IMR-90 (cell line): ENCODE data around the gene COL6A3. TPM values are rescaled to one million over a fixed set of nuclear protein-coding genes. Genes with fewer than 3 reads are reported as not detected.

ENCODE experiments used
- ATAC-seq: fragments of 200-7000 bp; cut with Tn5 transposase; 2 replicates; pipeline ENCODE4 v1.9.1; 2020; ENCODE audit warnings: low read depth, mild to moderate bottlenecking, moderate library complexity
- BruUV-seq: library from RNA; stranded (reverse); fragments of 400-500 nt; replicated peaks from 2 replicates; lab custom pipeline; 2021; lab: Mats Ljungman, UMichigan
- CTCF ChIA-PET: fragments of 300-600 bp; formaldehyde crosslinking; extraction: SDS; loops from one replicate; lab custom pipeline; 2021; ENCODE audit warnings: antibody characterized with exemption; lab: Yijun Ruan, JAX
- POLR2A ChIA-PET: fragments of 300-600 bp; sonication (Branson Sonifier 250); formaldehyde crosslinking; loops from one replicate; lab custom pipeline; 2022; ENCODE audit warnings: antibody characterized with exemption; ENCODE audit not compliant: unreplicated experiment; lab: Charles Lee
- DNase-seq: peaks from one replicate; pipeline ENCODE4 v3.0.0; 2013
- H2AFZ ChIP-seq: replicated peaks from 2 replicates; pipeline ENCODE3; 2013; ENCODE audit warnings: low read length, mild to moderate bottlenecking; ENCODE audit not compliant: poor library complexity
- H2AK5ac ChIP-seq: 2 replicates; pipeline ENCODE4 v1.6.1; 2013; ENCODE audit warnings: low read depth, low read length, inconsistent platforms
- H2AK9ac ChIP-seq: replicated peaks from 2 replicates; pipeline ENCODE3; 2013; ENCODE audit warnings: mild to moderate bottlenecking, low read depth, low read length, moderate library complexity; ENCODE audit not compliant: poor library complexity
- H2BK120ac ChIP-seq: 2 replicates; pipeline ENCODE4 v1.6.1; 2013; ENCODE audit warnings: low read depth, low read length, inconsistent platforms
- H2BK15ac ChIP-seq: 3 replicates; pipeline ENCODE4 v1.6.1; 2013; ENCODE audit warnings: low read depth, low read length, inconsistent platforms
- H2BK20ac ChIP-seq: 2 replicates; pipeline ENCODE4 v1.6.1; 2013; ENCODE audit warnings: low read depth, mild to moderate bottlenecking, inconsistent platforms, low read length, moderate library complexity
- H2BK5ac ChIP-seq: 2 replicates; pipeline ENCODE4 v1.6.1; 2013; ENCODE audit warnings: mild to moderate bottlenecking, low read depth, low read length, inconsistent platforms; ENCODE audit not compliant: poor library complexity, severe bottlenecking
- H3K14ac ChIP-seq: replicated peaks from 2 replicates; pipeline ENCODE4 v1.6.1; 2013; ENCODE audit warnings: low read depth, low read length, inconsistent platforms
- H3K18ac ChIP-seq: 2 replicates; pipeline ENCODE4 v1.6.1; 2013; ENCODE audit warnings: low read depth, low read length, control low read depth
- H3K23ac ChIP-seq: 2 replicates; pipeline ENCODE4 v1.6.1; 2013; ENCODE audit warnings: low read depth, low read length, inconsistent platforms
- H3K27ac ChIP-seq: 2 replicates; pipeline ENCODE4 v1.5.1; 2013; ENCODE audit warnings: mild to moderate bottlenecking, control low read depth, low read length; ENCODE audit not compliant: insufficient read depth
- H3K27me3 ChIP-seq: 2 replicates; pipeline ENCODE4 v1.6.1; 2013; ENCODE audit warnings: low read length; ENCODE audit not compliant: control insufficient read depth, insufficient read depth
- H3K36me3 ChIP-seq: 2 replicates; pipeline ENCODE4 v1.6.1; 2013; ENCODE audit warnings: low read length, mixed read lengths; ENCODE audit not compliant: control insufficient read depth, insufficient read depth
- H3K4ac ChIP-seq: 2 replicates; pipeline ENCODE4 v1.6.1; 2013; ENCODE audit warnings: low read depth, low read length, inconsistent platforms
- H3K4me1 ChIP-seq: 2 replicates; pipeline ENCODE4 v1.6.1; 2013; ENCODE audit warnings: low read length, mixed read lengths; ENCODE audit not compliant: control insufficient read depth, insufficient read depth
- H3K4me2 ChIP-seq: 2 replicates; pipeline ENCODE4 v1.6.1; 2013; ENCODE audit warnings: low read depth, mild to moderate bottlenecking, control low read depth, low read length, moderate library complexity
- H3K4me3 ChIP-seq: 2 replicates; pipeline ENCODE4 v1.5.1; 2013; ENCODE audit warnings: low read depth, mild to moderate bottlenecking, control low read depth, low read length, moderate library complexity; ENCODE audit not compliant: insufficient read depth
- H3K56ac ChIP-seq: 2 replicates; pipeline ENCODE4 v1.6.1; 2013; ENCODE audit warnings: low read length, inconsistent platforms; ENCODE audit not compliant: insufficient read depth; ENCODE audit errors: extremely low read depth
- H3K79me1 ChIP-seq, 2 experiments: 2 replicates each; pipeline ENCODE4 v1.6.1; 2013; ENCODE audit warnings: low read length in 2 of 2, inconsistent platforms in 1 of 2, low read depth in 1 of 2
- H3K9ac ChIP-seq: 2 replicates; pipeline ENCODE4 v1.6.1; 2013; ENCODE audit warnings: low read depth, low read length, control low read depth
- H3K9me1 ChIP-seq: 2 replicates; pipeline ENCODE4 v1.6.1; 2013; ENCODE audit warnings: low read length, inconsistent platforms; ENCODE audit not compliant: insufficient read depth
- H3K9me3 ChIP-seq: 2 replicates; pipeline ENCODE4 v1.6.1; 2013; ENCODE audit warnings: low read length; ENCODE audit not compliant: control insufficient read depth, insufficient read depth
- H4K20me1 ChIP-seq: 2 replicates; pipeline ENCODE4 v1.6.1; 2013; ENCODE audit warnings: low read length, inconsistent platforms; ENCODE audit not compliant: insufficient read depth
- H4K5ac ChIP-seq: 2 replicates; pipeline ENCODE4 v1.6.1; 2013; ENCODE audit warnings: mild to moderate bottlenecking, low read depth, low read length, control low read depth
- H4K8ac ChIP-seq, 2 experiments: 2 replicates each; pipeline ENCODE4 v1.6.1; 2013; ENCODE audit warnings: low read depth in 2 of 2, low read length in 2 of 2, control low read depth in 1 of 2, inconsistent platforms in 1 of 2
- H4K91ac ChIP-seq: 2 replicates; pipeline ENCODE4 v1.6.1; 2013; ENCODE audit warnings: low read depth, low read length, inconsistent platforms; ENCODE audit not compliant: insufficient read depth
- BHLHE40 ChIP-seq: fragments of 150-350 bp; IDR thresholded peaks from 2 replicates; pipeline ENCODE4 v1.6.1; 2016; ENCODE audit warnings: mild to moderate bottlenecking, low read depth, low read length
- CEBPB ChIP-seq: IDR thresholded peaks from 2 replicates; pipeline ENCODE4 v1.6.1; 2012; ENCODE audit warnings: low read depth, low read length, improper control_type of control experiment
- CHD1 ChIP-seq: IDR thresholded peaks from 2 replicates; pipeline ENCODE4 v1.6.1; 2012; ENCODE audit warnings: low read depth, low read length, improper control_type of control experiment
- CTCF ChIP-seq: conservative IDR thresholded peaks from 2 replicates; pipeline ENCODE4 v1.5.1; 2012; ENCODE audit warnings: mild to moderate bottlenecking, low read depth, low read length, improper control_type of control experiment
- ELK1 ChIP-seq: fragments of 150-350 bp; IDR thresholded peaks from 2 replicates; pipeline ENCODE4 v1.6.1; 2016; ENCODE audit warnings: low read depth, mild to moderate bottlenecking, low read length, moderate library complexity, borderline replicate concordance
- FOS ChIP-seq: fragments of 150-350 bp; IDR thresholded peaks from 2 replicates; pipeline ENCODE4 v1.6.1; 2016; ENCODE audit warnings: low read depth, low read length
- MAFK ChIP-seq: IDR thresholded peaks from 2 replicates; pipeline ENCODE4 v1.6.1; 2012; ENCODE audit warnings: low read depth, low read length, improper control_type of control experiment
- MAZ ChIP-seq: IDR thresholded peaks from 2 replicates; pipeline ENCODE4 v1.6.1; 2012; ENCODE audit warnings: low read depth, mild to moderate bottlenecking, low read length, improper control_type of control experiment, moderate library complexity, borderline replicate concordance
- MXI1 ChIP-seq: IDR thresholded peaks from 2 replicates; pipeline ENCODE4 v1.6.1; 2012; ENCODE audit warnings: low read depth, mild to moderate bottlenecking, low read length, moderate library complexity, borderline replicate concordance
- NFE2L2 ChIP-seq: fragments of 150-350 bp; IDR thresholded peaks from 2 replicates; pipeline ENCODE4 v1.6.1; 2016; ENCODE audit warnings: low read depth, mild to moderate bottlenecking, low read length
- POLR2A ChIP-seq: IDR thresholded peaks from 2 replicates; pipeline ENCODE4 v1.6.1; 2012; ENCODE audit warnings: mild to moderate bottlenecking, low read depth, low read length
- RAD21 ChIP-seq: IDR thresholded peaks from 2 replicates; pipeline ENCODE4 v1.6.1; 2012; ENCODE audit warnings: low read length, improper control_type of control experiment
- RFX5 ChIP-seq: IDR thresholded peaks from 2 replicates; pipeline ENCODE4 v1.8.0; 2012; ENCODE audit warnings: low read depth, mild to moderate bottlenecking, low read length, moderate library complexity
- USF2 ChIP-seq: fragments of 150-350 bp; IDR thresholded peaks from 2 replicates; pipeline ENCODE4 v1.6.1; 2017; ENCODE audit warnings: mild to moderate bottlenecking, antibody characterized with exemption, low read length, low read depth
- WGBS, 2 experiments: methylation state at CpG; one replicate each; pipeline versions ENCODE4 v1.1.5 to v1.1.7; 2013; ENCODE audit warnings: missing lambda C conversion rate in 2 of 2; ENCODE audit not compliant: insufficient read length in 1 of 2; ENCODE audit errors: extremely low coverage in 2 of 2; 5-methylcytosine and 5-hydroxymethylcytosine counted together
- dilution Hi-C: fragments of 300-500 bp; cut with HindIII; formaldehyde crosslinking; loops from one replicate; pipeline ENCODE4 v1.14.3; 2018; ENCODE audit warnings: low sequenced_read_pairs; ENCODE audit not compliant: unreplicated experiment
- in situ Hi-C: fragments of 300-500 bp; cut with MboI; formaldehyde crosslinking; loops from 3 replicates; pipeline ENCODE4 v1.14.3; 2019; ENCODE audit warnings: low sequenced_read_pairs, inconsistent platforms, mixed read lengths
- intact Hi-C: fragments of 100-400 bp; cut with micrococcal nuclease; formaldehyde crosslinking; loops from 2 replicates; pipeline ENCODE4 v1.10.0; 2022
- polyA plus RNA-seq, 3 experiments: library from polyadenylated mRNA; depleted of rRNA; stranded (reverse); fragments of >200 nt; gene quantifications; 2 replicates each; pipeline ENCODE4 v1.2.3, GENCODE V29; 2012; ENCODE audit warnings: low replicate concordance in 1 of 3
- total RNA-seq: library from RNA; depleted of rRNA; stranded (reverse); fragments of >200 nt; gene quantifications from 2 replicates; pipeline ENCODE4 v1.2.3, GENCODE V29; 2012

COL6A3 gene
- total and polyA plus RNA-seq, 2 of the 4 experiments (the other 2 are of a cell fraction): 964 to 1,855 TPM

GRCh38 chr2:237307474-237307873 is 106.5 kb downstream of the COL6A3 start:
- H3K36me3 ChIP-seq: no peaks in the 10 kb centered on the region
- intact Hi-C loops (no loop called here), dilution Hi-C loops (no loop called here), in situ Hi-C loops (no loop called here)
- peak overlapping the region; percentile 30 for H2BK20ac ChIP-seq
- H4K5ac ChIP-seq: peak overlapping the region; percentile 38
- peak overlapping the region; percentile 72 for H3K14ac ChIP-seq
- peak overlapping the region; percentile 71 for H3K18ac ChIP-seq
- ATAC-seq (no peak), DNase-seq (no peak)
- H2AFZ ChIP-seq: peak overlapping the region; percentile 17
- peaks cover 1% of the 10 kb centered on the region; the same call in 1 of the 2 replicates for H3K9me3 ChIP-seq
- H2BK15ac ChIP-seq: peak overlapping the region; percentile 72; the same call in 2 of the 3 replicates
- H3K9me1 ChIP-seq: peaks cover 27% of the 10 kb centered on the region
- H3K4me3 ChIP-seq: no peak overlapping the region
- WGBS, 2 experiments: no CpG with 5 or more reads among the region's 7 CpGs
- H2BK5ac ChIP-seq: peak overlapping the region; percentile 69
- BruUV-seq: no TSS peak
- H2BK120ac ChIP-seq: peak overlapping the region; percentile 50
- H3K27me3 ChIP-seq: no peaks in the 10 kb centered on the region
- POLR2A ChIA-PET: no interaction called here
- H3K27ac ChIP-seq: no peak overlapping the region
- peak overlapping the region; percentile 58 for H2AK9ac ChIP-seq
- H4K8ac ChIP-seq: peak overlapping the region in 1 of 2 experiments; percentile 75; a peak in 3 of 4 replicates
- peak overlapping the region; percentile 91 for H3K4ac ChIP-seq
- peak overlapping the region; percentile 78 for H4K91ac ChIP-seq
- no peak overlapping the region for H3K4me2 ChIP-seq
- no peak overlapping the region for H3K9ac ChIP-seq
- H3K79me1 ChIP-seq: peaks cover 0 to 30% of the 10 kb centered on the region in 2 experiments; a peak in 2 of 4 replicates
- no peak overlapping the region for H3K56ac ChIP-seq
- CTCF ChIA-PET: no interaction called here
- H3K23ac ChIP-seq: no peak overlapping the region; the same call in 1 of the 2 replicates
- no peaks in the 10 kb centered on the region for H4K20me1 ChIP-seq
- H2AK5ac ChIP-seq: peak overlapping the region; percentile 95
- TF ChIP-seq CTCF: no peak
- TF ChIP-seq FOS: no peak
- no peak for TF ChIP-seq MXI1
- no peak for TF ChIP-seq RFX5
- TF ChIP-seq CEBPB: no peak
- no peak for TF ChIP-seq MAZ
- no peak for TF ChIP-seq ELK1
- no peak for TF ChIP-seq RAD21
- TF ChIP-seq CHD1: no peak
- no peak for TF ChIP-seq NFE2L2
- no peak for TF ChIP-seq MAFK
- TF ChIP-seq POLR2A: no peak
- no peak for TF ChIP-seq BHLHE40
- no peak for TF ChIP-seq USF2
- peaks cover 19% of the 10 kb centered on the region for H3K4me1 ChIP-seq
